Gastrocnemius medialis (tissue), 4 donors: ENCODE data around the gene ARFGAP1. TPM values are rescaled to one million over a fixed set of nuclear protein-coding genes. Genes with fewer than 3 reads are reported as not detected.

Source experiments
- ATAC-seq, 2 donors: fragments of 150-250 bp; one replicate each; pipeline ENCODE4 v1.9.1; 2016
- DNase-seq, 2 donors: peaks; one replicate each; pipeline ENCODE4 v3.0.0-alpha.2; 2019
- H3K27ac ChIP-seq, 4 donors: fragments of 200-600 bp; sonication (generic); 1 replicate in 1 of 4; 2 replicates in 3 of 4; pipeline ENCODE4 v1.5.1; 2016 to 2018; ENCODE audit warnings: mild to moderate bottlenecking in 2 of 4, moderate library complexity in 1 of 4
- H3K27me3 ChIP-seq, 3 donors: fragments of 200-600 bp; sonication (generic) in 2 of 3; 1 replicate in 1 of 3; 2 replicates in 2 of 3; pipeline versions ENCODE4 v1.5.1 to v1.6.0; 2016 to 2019; ENCODE audit warnings: mild to moderate bottlenecking in 1 of 3, moderate library complexity in 1 of 3
- H3K36me3 ChIP-seq, 2 donors: fragments of 200-600 bp; sonication (generic) in 1 of 2; one replicate each; pipeline ENCODE4 v1.5.1; 2017 to 2018
- H3K4me1 ChIP-seq, 2 donors: fragments of 200-600 bp; sonication (generic) in 1 of 2; one replicate each; pipeline ENCODE4 v1.5.1; 2016 to 2017; ENCODE audit warnings: mild to moderate bottlenecking in 2 of 2
- H3K4me3 ChIP-seq, 4 donors: fragments of 200-600 bp; sonication (generic) in 3 of 4; 1 replicate in 1 of 4; 2 replicates in 3 of 4; pipeline ENCODE4 v1.5.1; 2016 to 2019; ENCODE audit warnings: mild to moderate bottlenecking in 2 of 4
- H3K9me3 ChIP-seq, 3 donors: fragments of 200-600 bp; sonication (generic) in 2 of 3; 1 replicate in 1 of 3; 2 replicates in 2 of 3; pipeline ENCODE4 v1.5.1; 2016 to 2019
- CTCF ChIP-seq, 5 experiments: fragments of 450-650 bp in 3 of 5; fragments of 200-600 bp in 2 of 5; sonication (generic) in 2 of 5; IDR thresholded peaks in 4 of 5; conservative IDR thresholded peaks in 1 of 5; 1 replicate in 4 of 5; 2 replicates in 1 of 5; pipeline ENCODE4 v1.5.1; 2016 to 2019; ENCODE audit warnings: antibody characterized with exemption in 5 of 5, mild to moderate bottlenecking in 3 of 5, moderate library complexity in 3 of 5
- POLR2A ChIP-seq, 2 donors: fragments of 450-650 bp; IDR thresholded peaks; one replicate each; pipeline ENCODE4 v1.6.1; 2017; ENCODE audit warnings: antibody characterized with exemption in 2 of 2, mild to moderate bottlenecking in 2 of 2, moderate library complexity in 2 of 2
- in situ Hi-C, 4 donors: fragments of 200-750 bp; cut with MboI; loops; one replicate each; pipeline versions ENCODE4 v1.15.0 to v1.8.0; 2017; ENCODE audit warnings: low sequenced_read_pairs in 4 of 4
- intact Hi-C: fragments of 100-400 bp; cut with DNase I; formaldehyde crosslinking; loops from one replicate; pipeline ENCODE4 v1.15.1; 2023; ENCODE audit warnings: low total_unique reads
- total RNA-seq, 4 donors: library from RNA; depleted of rRNA; stranded (reverse); fragments of >200 nt; gene quantifications; one replicate each; pipeline versions ENCODE4 v1.1.0 to v1.2.3, GENCODE V29; 2016

The ARFGAP1 gene
- 10 to 100 TPM; 15.2 to 24.4 (median 18.0) TPM for total RNA-seq

- peak within 1 kb of the TSS; percentile 84 to 99 (median 93) for H3K4me3 ChIP-seq
- peak; percentile 57 to 77 for TF ChIP-seq POLR2A (IDR thresholded peaks at IDR 0.05)
- no peak for TF ChIP-seq CTCF (IDR thresholded peaks at IDR 0.05 in 4 of 5, conservative IDR thresholded peaks at IDR 0.05 in 1 of 5)
- peaks cover 19 to 24% of the 10 kb centered on the region in 2 donors for H3K4me1 ChIP-seq
- in situ Hi-C loops, result no loop called here
- peaks cover 12 to 21% (median 21%) of the 10 kb centered on the region in 3 donors for H3K27me3 ChIP-seq
- H3K36me3 ChIP-seq, result peaks cover 0 to 18% of the 10 kb centered on the region in 2 donors
- DNase-seq, result peak; percentile 76 to 80
- intact Hi-C loops, result loop anchor here (2.0 kb wide), 1 partner anchor 56 kb away; the partner anchor contains the start of gene YTHDF1
- peak; percentile 86 to 96 for ATAC-seq
- peak within 1 kb of the TSS; percentile 50 to 67 (median 63) for H3K27ac ChIP-seq
- no peaks in the 10 kb centered on the region for H3K9me3 ChIP-seq
These were observed at the start of gene ARFGAP1 for GRCh38 chr20:63272105-63273058. ARFGAP1 (plus strand) TSS chr20:63272813; CDS start chr20:63275581, 2,768 bp downstream.

- intact Hi-C loops, result no loop called here
These were observed 49.3 kb upstream of the ARFGAP1 start for GRCh38 chr20:63223121-63223825.

DNA sequence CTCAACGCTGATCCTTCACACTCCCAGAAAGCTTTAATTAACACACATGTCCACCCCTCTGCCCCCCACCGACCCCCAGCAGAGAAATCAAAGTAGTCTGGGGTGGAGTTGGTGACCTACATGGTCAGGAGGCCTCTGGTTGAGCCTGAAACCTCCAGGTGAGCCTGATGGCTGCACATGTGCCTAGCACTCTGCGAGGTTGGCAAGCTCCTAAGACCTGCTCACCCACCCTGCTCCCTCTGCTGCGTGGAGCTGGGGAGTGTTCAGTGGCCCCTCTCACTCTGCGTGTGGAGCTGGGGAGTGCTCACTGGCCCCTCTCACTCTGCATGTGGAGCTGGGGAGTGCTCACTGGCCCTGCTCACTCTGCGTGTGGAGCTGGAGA, 48.8 kb upstream of the ARFGAP1 start:
- Histone ChIP-seq H3K4me3 (no peak overlapping the region), H3K36me3 (no peaks in the 10 kb centered on the region), H3K4me1 (no peaks in the 10 kb centered on the region), H3K27ac (no peak overlapping the region), H3K9me3 (no peaks in the 10 kb centered on the region), H3K27me3 (peaks cover 0 to 5% (median 0%) of the 10 kb centered on the region in 3 donors)
- no peak for DNase-seq
- in situ Hi-C loops, result no loop called here
- no peak for TF ChIP-seq POLR2A (IDR thresholded peaks at IDR 0.05)
- no peak for TF ChIP-seq CTCF (IDR thresholded peaks at IDR 0.05 in 4 of 5, conservative IDR thresholded peaks at IDR 0.05 in 1 of 5)
- no peak for ATAC-seq
- intact Hi-C loops, result no loop called here

More at GRCh38 chr20:63223121-63223825, 49.3 kb upstream of the ARFGAP1 start:
- in situ Hi-C loops, result no loop called here
- TF ChIP-seq POLR2A (IDR thresholded peaks at IDR 0.05) (no peak), CTCF (IDR thresholded peaks at IDR 0.05 in 4 of 5, conservative IDR thresholded peaks at IDR 0.05 in 1 of 5) (peak in 4 of 5 experiments; percentile 23 to 61 (median 52))
- Histone ChIP-seq H3K36me3 (no peaks in the 10 kb centered on the region), H3K27me3 (no peaks in the 10 kb centered on the region), H3K27ac (no peak overlapping the region), H3K4me1 (no peaks in the 10 kb centered on the region), H3K4me3 (no peak overlapping the region), H3K9me3 (no peaks in the 10 kb centered on the region)
- ATAC-seq, result peak; percentile 26 to 27
- DNase-seq, result no peak

GRCh38 chr20:63224412-63225081, 48.1 kb upstream of the ARFGAP1 start:
- no peaks in the 10 kb centered on the region for H3K9me3 ChIP-seq
- DNase-seq (no peak), ATAC-seq (no peak)
- no peaks in the 10 kb centered on the region for H3K4me1 ChIP-seq
- H3K27me3 ChIP-seq, result peaks cover 4 to 10% (median 4%) of the 10 kb centered on the region in 3 donors
- intact Hi-C loops, result no loop called here
- no peaks in the 10 kb centered on the region for H3K36me3 ChIP-seq
- no peak for TF ChIP-seq POLR2A (IDR thresholded peaks at IDR 0.05)
- peak in 1 of 5 experiments; percentile 10 for TF ChIP-seq CTCF (IDR thresholded peaks at IDR 0.05 in 4 of 5, conservative IDR thresholded peaks at IDR 0.05 in 1 of 5)
- in situ Hi-C loops, result no loop called here
- H3K27ac ChIP-seq, result no peak overlapping the region
- no peak overlapping the region for H3K4me3 ChIP-seq
